Fibroblast of lung (primary cell): Measurements from ENCODE around the gene ATXN1. TPM values are rescaled to one million over a fixed set of nuclear protein-coding genes. Genes with fewer than 3 reads are reported as not detected.

Experiments used
- DNase-seq, 2 donors: peaks; one replicate each; pipeline versions ENCODE4 v3.0.0 to v3.0.0-alpha.2; 2010; ENCODE audit warnings: low read depth in 2 of 2
- H2AFZ ChIP-seq: 2 replicates; pipeline ENCODE4 v1.5.1; 2012; ENCODE audit warnings: low read length, control low read depth, inconsistent platforms
- H3K27ac ChIP-seq: 2 replicates; pipeline ENCODE4 v1.5.1; 2011; ENCODE audit warnings: low read length, control low read depth; ENCODE audit not compliant: insufficient read depth
- H3K27me3 ChIP-seq: 2 replicates; pipeline ENCODE4 v1.5.1; 2011; ENCODE audit warnings: mild to moderate bottlenecking, low read length; ENCODE audit not compliant: control insufficient read depth, insufficient read depth
- H3K36me3 ChIP-seq: 2 replicates; pipeline ENCODE4 v1.5.1; 2011; ENCODE audit warnings: low read length; ENCODE audit not compliant: control insufficient read depth, insufficient read depth
- H3K4me1 ChIP-seq: 2 replicates; pipeline ENCODE4 v1.5.1; 2011; ENCODE audit warnings: low read length; ENCODE audit not compliant: control insufficient read depth, insufficient read depth; ENCODE audit errors: extremely low read depth
- H3K4me2 ChIP-seq: 2 replicates; pipeline ENCODE4 v1.5.1; 2011; ENCODE audit warnings: low read length, control low read depth; ENCODE audit not compliant: insufficient read depth; ENCODE audit errors: extremely low read depth
- H3K4me3 ChIP-seq, 4 experiments: fragments of 200-600 bp in 1 of 4; sonication (generic) in 1 of 4; replicated peaks in 1 of 4; 2 replicates each; pipeline ENCODE4 v1.5.1; 2011 to 2016; ENCODE audit warnings: low read length in 4 of 4, low read depth in 3 of 4, mild to moderate bottlenecking in 3 of 4, control low read depth in 2 of 4, inconsistent platforms in 1 of 4, mixed read lengths in 1 of 4; ENCODE audit not compliant: insufficient read depth in 1 of 4; ENCODE audit errors: control extremely low read depth in 1 of 4
- H3K79me2 ChIP-seq: 2 replicates; pipeline ENCODE4 v1.5.1; 2012; ENCODE audit warnings: mild to moderate bottlenecking, low read length, inconsistent platforms; ENCODE audit not compliant: control insufficient read depth, insufficient read depth
- H3K9ac ChIP-seq: 2 replicates; pipeline ENCODE4 v1.5.1; 2011; ENCODE audit warnings: mild to moderate bottlenecking, low read length, control low read depth; ENCODE audit not compliant: insufficient read depth
- H3K9me3 ChIP-seq: 2 replicates; pipeline ENCODE4 v1.5.1; 2012; ENCODE audit warnings: low read depth, low read length; ENCODE audit not compliant: control insufficient read depth, insufficient read depth
- H4K20me1 ChIP-seq: 2 replicates; pipeline ENCODE4 v1.5.1; 2011; ENCODE audit warnings: low read length; ENCODE audit not compliant: control insufficient read depth, insufficient read depth; ENCODE audit errors: extremely low read depth
- EZH2 ChIP-seq: IDR thresholded peaks from 2 replicates; pipeline ENCODE4 v1.5.1; 2012; ENCODE audit warnings: low read length, control low read depth, mild to moderate bottlenecking; ENCODE audit errors: missing control alignments
- polyA plus RNA-seq, 2 donors: library from polyadenylated mRNA; depleted of rRNA in 1 of 2; stranded (reverse) in 1 of 2; unstranded in 1 of 2; fragments of >200 nt; gene quantifications; 2 replicates each; pipeline ENCODE4 v1.2.1, GENCODE V29; 2011 to 2012; ENCODE audit warnings: missing spikeins in 1 of 2
- total RNA-seq: library from RNA; depleted of rRNA; stranded (reverse); fragments of >200 nt; gene quantifications from 2 replicates; pipeline ENCODE4 v1.2.1, GENCODE V29; 2014
- TF ChIP-seq, protein P1 (sequence below), 2 donors: IDR thresholded peaks in 1 of 2; conservative IDR thresholded peaks in 1 of 2; 1 replicate in 1 of 2; 2 replicates in 1 of 2; pipeline ENCODE4 v1.5.1; 2011 to 2012; ENCODE audit warnings: low read length in 2 of 2, control low read depth in 1 of 2, inconsistent platforms in 1 of 2, low read depth in 1 of 2, mild to moderate bottlenecking in 1 of 2

The ATXN1 gene
- total and polyA plus RNA-seq, 2 donors (not counting 1 experiment from before 2014, with no cell fraction given), result 15.8 to 40.5 TPM

GRCh38 chr6:16285467-16286150, 475.7 kb downstream of the ATXN1 start:
- no peaks in the 10 kb centered on the region for H4K20me1 ChIP-seq
- H2AFZ ChIP-seq, result no peak overlapping the region
- H3K79me2 ChIP-seq, result no peaks in the 10 kb centered on the region
- H3K36me3 ChIP-seq, result no peaks in the 10 kb centered on the region
- no peaks in the 10 kb centered on the region for H3K9me3 ChIP-seq
- H3K4me3 ChIP-seq, result no peak overlapping the region
- TF ChIP-seq EZH2, result no peak
- TF ChIP-seq, protein P1, sequence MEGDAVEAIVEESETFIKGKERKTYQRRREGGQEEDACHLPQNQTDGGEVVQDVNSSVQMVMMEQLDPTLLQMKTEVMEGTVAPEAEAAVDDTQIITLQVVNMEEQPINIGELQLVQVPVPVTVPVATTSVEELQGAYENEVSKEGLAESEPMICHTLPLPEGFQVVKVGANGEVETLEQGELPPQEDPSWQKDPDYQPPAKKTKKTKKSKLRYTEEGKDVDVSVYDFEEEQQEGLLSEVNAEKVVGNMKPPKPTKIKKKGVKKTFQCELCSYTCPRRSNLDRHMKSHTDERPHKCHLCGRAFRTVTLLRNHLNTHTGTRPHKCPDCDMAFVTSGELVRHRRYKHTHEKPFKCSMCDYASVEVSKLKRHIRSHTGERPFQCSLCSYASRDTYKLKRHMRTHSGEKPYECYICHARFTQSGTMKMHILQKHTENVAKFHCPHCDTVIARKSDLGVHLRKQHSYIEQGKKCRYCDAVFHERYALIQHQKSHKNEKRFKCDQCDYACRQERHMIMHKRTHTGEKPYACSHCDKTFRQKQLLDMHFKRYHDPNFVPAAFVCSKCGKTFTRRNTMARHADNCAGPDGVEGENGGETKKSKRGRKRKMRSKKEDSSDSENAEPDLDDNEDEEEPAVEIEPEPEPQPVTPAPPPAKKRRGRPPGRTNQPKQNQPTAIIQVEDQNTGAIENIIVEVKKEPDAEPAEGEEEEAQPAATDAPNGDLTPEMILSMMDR (conservative IDR thresholded peaks at IDR 0.05 in 1 of 2, IDR thresholded peaks at IDR 0.05 in 1 of 2; ENCODE audit: low read depth in 1 of 2, low read length in 2 of 2), result no peak
- H3K27me3 ChIP-seq, result no peaks in the 10 kb centered on the region
- no peak overlapping the region for H3K27ac ChIP-seq
- no peak overlapping the region for H3K9ac ChIP-seq
- H3K4me2 ChIP-seq, result no peak overlapping the region
- no peaks in the 10 kb centered on the region for H3K4me1 ChIP-seq
- DNase-seq, result no peak

DNA sequence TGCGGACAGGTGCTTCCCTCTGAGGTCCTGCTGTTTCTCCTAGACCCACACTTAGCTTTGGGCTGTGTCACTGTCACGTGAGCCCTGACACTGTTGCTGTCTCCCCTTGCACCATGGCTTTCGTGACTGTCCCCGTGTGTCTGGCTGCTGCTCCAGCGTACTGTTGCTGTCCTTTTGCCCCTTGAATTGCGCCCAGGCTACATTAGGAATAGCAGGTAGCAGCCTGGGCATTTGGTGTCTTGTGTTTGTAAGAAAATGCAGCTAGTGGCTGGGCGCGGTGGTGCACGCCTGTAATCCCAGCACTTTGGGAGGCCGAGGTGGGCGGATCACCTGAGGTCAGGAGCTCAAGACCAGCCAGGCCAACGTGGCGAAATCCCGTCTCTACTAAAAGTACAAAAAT, 476.8 kb downstream of the ATXN1 start:
- DNase-seq, result no peak
- no peak for TF ChIP-seq EZH2
- TF ChIP-seq, protein P1 (conservative IDR thresholded peaks at IDR 0.05 in 1 of 2, IDR thresholded peaks at IDR 0.05 in 1 of 2; ENCODE audit: low read depth in 1 of 2, low read length in 2 of 2), result no peak
- no peak overlapping the region for H3K4me2 ChIP-seq
- H3K4me3 ChIP-seq, result no peak overlapping the region
- no peaks in the 10 kb centered on the region for H3K9me3 ChIP-seq
- H3K27me3 ChIP-seq, result no peaks in the 10 kb centered on the region
- no peaks in the 10 kb centered on the region for H3K36me3 ChIP-seq
- H3K79me2 ChIP-seq, result no peaks in the 10 kb centered on the region
- H4K20me1 ChIP-seq, result no peaks in the 10 kb centered on the region
- no peak overlapping the region for H3K9ac ChIP-seq
- H3K4me1 ChIP-seq, result no peaks in the 10 kb centered on the region
- H2AFZ ChIP-seq, result no peak overlapping the region
- H3K27ac ChIP-seq, result no peak overlapping the region

DNA sequence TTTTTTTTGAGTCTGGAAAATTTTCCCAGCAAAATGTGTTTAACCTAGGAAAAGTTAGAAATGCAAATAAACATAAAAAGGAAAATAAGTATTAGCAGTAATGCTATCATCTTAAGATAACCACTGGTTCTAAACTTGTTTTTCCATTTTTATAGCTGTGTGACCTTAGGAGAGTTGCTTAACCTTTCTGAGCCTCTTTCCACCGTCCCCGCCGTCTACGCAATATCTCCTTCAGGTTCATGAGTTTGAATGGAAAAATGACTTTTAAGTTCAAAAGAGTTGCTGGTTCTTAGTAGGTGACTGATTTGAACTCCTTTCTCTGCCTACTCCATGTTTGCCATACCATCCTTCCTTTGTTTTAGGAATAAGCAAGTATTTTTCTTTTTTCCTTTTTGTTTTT, 478.9 kb downstream of the ATXN1 start:
- Histone ChIP-seq H3K27ac (no peak overlapping the region), H3K4me2 (no peak overlapping the region), H4K20me1 (no peaks in the 10 kb centered on the region), H3K4me1 (peaks cover 8% of the 10 kb centered on the region), H3K9ac (no peak overlapping the region), H2AFZ (no peak overlapping the region), H3K36me3 (no peaks in the 10 kb centered on the region), H3K4me3 (no peak overlapping the region), H3K27me3 (no peaks in the 10 kb centered on the region), H3K79me2 (no peaks in the 10 kb centered on the region), H3K9me3 (no peaks in the 10 kb centered on the region)
- no peak for DNase-seq
- TF ChIP-seq, protein P1 (conservative IDR thresholded peaks at IDR 0.05 in 1 of 2, IDR thresholded peaks at IDR 0.05 in 1 of 2; ENCODE audit: low read depth in 1 of 2, low read length in 2 of 2), result no peak
- no peak for TF ChIP-seq EZH2
